Large intestine (tissue), 3 donors: ENCODE results near the gene PRKCE. TPM values are rescaled to one million over a fixed set of nuclear protein-coding genes. Genes with fewer than 3 reads are reported as not detected.

ENCODE experiments used
- DNase-seq, 2 donors: peaks; one replicate each; pipeline versions ENCODE4 v3.0.0 to v3.0.0-alpha.2; 2013
- H3K27ac ChIP-seq: one replicate; pipeline ENCODE4 v1.5.1; 2013; ENCODE audit warnings: low read length
- H3K27me3 ChIP-seq: 2 replicates; pipeline ENCODE4 v1.6.1; 2013; ENCODE audit warnings: low read length; ENCODE audit not compliant: control insufficient read depth, insufficient read depth
- H3K36me3 ChIP-seq: 2 replicates; pipeline ENCODE4 v1.6.1; 2013; ENCODE audit warnings: low read length; ENCODE audit not compliant: control insufficient read depth, insufficient read depth
- H3K4me1 ChIP-seq: one replicate; pipeline ENCODE4 v1.6.1; 2013; ENCODE audit warnings: low read length; ENCODE audit not compliant: control insufficient read depth, insufficient read depth
- H3K4me3 ChIP-seq: one replicate; pipeline ENCODE4 v1.5.1; 2013; ENCODE audit warnings: low read length
- H3K9me3 ChIP-seq: one replicate; pipeline ENCODE4 v1.6.1; 2013; ENCODE audit warnings: mild to moderate bottlenecking, low read depth, low read length, moderate library complexity; ENCODE audit not compliant: control insufficient read depth
- WGBS: methylation state at CpG from one replicate; pipeline ENCODE4 v1.1.5; 2013; ENCODE audit warnings: low lambda C conversion rate; ENCODE audit not compliant: insufficient coverage; 5-methylcytosine and 5-hydroxymethylcytosine counted together
- polyA plus RNA-seq: library from polyadenylated mRNA; unstranded; fragments of 120-200 nt; gene quantifications from one replicate; pipeline ENCODE4 v1.2.1, GENCODE V29; 2013

Gene PRKCE
- polyA plus RNA-seq, 1 donor = 13.0 TPM

DNA sequence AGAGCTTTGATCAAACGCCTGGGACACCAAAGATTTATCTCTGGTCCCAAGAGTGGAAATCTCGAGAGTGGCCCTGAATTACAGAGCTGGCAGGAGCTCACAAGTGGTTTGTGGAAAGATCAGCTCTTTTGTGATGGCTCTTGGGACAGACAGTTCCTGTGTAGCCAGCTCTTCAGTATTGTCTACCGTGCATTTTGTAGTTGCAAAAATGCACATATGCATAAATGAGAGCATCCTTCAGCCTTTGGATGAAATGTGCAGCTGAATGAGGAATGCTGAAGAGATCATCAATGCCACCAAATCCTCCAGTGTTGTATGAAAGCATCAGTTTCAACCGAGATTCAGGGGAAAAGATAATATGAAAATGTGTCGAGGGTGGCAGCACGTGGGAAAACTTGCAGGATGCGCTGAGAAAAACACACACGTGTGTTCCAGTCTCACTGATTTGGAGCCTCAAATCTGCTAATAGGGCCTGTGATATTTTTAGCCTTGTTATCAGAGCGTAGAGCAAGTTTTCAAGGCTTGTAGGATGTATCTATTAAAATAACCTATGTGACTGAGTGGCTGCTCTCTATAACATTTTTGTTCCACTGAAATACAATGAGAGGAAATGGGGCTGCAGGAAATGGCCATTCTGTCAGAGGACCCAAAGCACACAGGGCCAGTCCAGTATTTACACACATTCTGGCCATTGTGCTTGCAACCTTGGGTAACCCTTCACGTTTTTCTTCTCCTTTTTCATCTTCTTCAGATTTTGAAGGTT is 138.7 kb downstream of the PRKCE start:
- WGBS = 100% methylated on average over 1 of the region's 10 CpGs
- no peaks in the 10 kb centered on the region for H3K36me3 ChIP-seq
- no peak overlapping the region for H3K4me3 ChIP-seq
- no peak for DNase-seq
- no peaks in the 10 kb centered on the region for H3K4me1 ChIP-seq
- no peak overlapping the region for H3K27ac ChIP-seq
- no peaks in the 10 kb centered on the region for H3K27me3 ChIP-seq
- no peaks in the 10 kb centered on the region for H3K9me3 ChIP-seq

DNA sequence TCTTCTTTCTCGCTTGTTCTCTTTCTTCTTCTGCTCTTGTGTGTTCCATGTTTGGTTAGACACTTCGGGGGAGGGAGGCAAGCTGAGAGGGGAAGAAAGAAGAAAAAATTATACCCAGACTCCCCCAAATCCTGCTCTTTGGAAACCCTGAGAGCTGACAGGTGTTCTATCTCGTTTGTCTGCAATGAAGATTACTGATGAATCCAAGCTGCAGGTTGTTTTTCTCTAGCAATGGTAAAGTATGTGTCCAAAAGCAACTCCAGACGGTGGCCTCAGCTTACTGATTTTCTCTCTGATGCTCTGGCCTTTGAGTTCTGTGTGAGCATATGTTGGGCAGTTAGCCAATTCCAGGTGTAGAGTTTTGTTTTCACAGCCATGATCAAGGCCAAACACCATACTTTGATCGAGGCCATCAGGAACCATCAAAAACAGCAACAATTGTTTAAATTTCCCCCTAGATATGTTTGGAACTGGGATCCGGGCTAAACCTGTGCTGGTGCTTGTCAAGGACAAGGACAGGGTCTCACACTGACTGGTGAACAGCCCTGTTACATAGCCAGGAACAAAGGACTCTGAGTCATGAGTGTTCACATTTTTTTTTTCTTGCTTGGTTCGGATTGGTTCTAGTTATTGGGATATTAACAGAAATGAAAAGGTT is 142.0 kb downstream of the PRKCE start:
- Histone ChIP-seq H3K36me3 (no peaks in the 10 kb centered on the region), H3K27me3 (no peaks in the 10 kb centered on the region), H3K4me1 (peaks cover 2% of the 10 kb centered on the region), H3K9me3 (no peaks in the 10 kb centered on the region), H3K27ac (no peak overlapping the region), H3K4me3 (no peak overlapping the region)
- WGBS = 100% methylated on average over 1 of the region's 7 CpGs
- peak in 1 of 2 donors; percentile 29 for DNase-seq

DNA sequence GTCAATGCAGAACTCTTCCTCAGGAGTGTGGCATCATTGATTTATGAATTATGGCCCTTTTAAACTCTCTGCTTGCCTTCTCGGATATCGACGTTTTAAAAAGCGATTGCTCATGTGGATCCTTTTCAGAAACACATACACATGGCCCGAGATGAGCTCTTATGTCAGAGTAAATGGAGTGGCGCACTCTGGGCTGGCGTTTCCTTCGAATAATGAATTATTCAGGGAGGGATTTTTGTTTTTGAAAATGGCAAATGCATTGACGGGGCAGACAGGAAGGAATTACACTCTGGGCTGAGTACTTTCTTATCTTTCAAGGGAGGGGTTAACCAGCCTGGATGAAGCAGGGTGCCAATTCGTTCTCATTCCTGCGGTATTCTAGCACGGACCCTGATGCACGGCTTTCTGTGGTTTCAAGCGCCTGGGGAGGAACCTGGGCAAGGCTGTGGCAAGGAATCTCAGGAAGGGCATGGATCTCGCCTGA is 142.7 kb downstream of the PRKCE start:
- H3K4me1 ChIP-seq = peaks cover 2% of the 10 kb centered on the region
- H3K27me3 ChIP-seq = no peaks in the 10 kb centered on the region
- DNase-seq = no peak
- H3K4me3 ChIP-seq = no peak overlapping the region
- H3K9me3 ChIP-seq = no peaks in the 10 kb centered on the region
- no peaks in the 10 kb centered on the region for H3K36me3 ChIP-seq
- WGBS = 93% methylated on average over 3 of the region's 15 CpGs
- no peak overlapping the region for H3K27ac ChIP-seq

DNA sequence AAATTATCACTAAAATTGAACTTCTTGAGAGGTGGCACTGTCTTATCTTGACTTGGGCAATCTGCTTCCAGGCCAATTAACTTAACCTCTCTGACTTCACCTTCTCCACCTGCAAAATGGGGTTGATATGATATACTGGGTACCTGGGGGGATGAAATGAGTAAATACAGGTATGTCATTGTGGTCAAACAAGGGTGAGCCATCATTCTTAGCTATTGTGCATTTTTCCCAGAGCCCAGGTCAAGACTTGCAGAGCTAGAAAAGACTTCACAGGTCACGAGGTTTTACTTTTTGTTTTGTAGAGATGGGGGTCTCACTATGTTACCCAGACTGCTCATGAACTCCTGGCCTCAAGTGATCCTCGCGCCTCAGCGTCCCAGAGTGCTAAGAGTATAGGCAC is 145.0 kb downstream of the PRKCE start:
- WGBS = no CpG with 5 or more reads among the region's 4 CpGs
- Histone ChIP-seq H3K9me3 (no peaks in the 10 kb centered on the region), H3K27me3 (no peaks in the 10 kb centered on the region)

DNA sequence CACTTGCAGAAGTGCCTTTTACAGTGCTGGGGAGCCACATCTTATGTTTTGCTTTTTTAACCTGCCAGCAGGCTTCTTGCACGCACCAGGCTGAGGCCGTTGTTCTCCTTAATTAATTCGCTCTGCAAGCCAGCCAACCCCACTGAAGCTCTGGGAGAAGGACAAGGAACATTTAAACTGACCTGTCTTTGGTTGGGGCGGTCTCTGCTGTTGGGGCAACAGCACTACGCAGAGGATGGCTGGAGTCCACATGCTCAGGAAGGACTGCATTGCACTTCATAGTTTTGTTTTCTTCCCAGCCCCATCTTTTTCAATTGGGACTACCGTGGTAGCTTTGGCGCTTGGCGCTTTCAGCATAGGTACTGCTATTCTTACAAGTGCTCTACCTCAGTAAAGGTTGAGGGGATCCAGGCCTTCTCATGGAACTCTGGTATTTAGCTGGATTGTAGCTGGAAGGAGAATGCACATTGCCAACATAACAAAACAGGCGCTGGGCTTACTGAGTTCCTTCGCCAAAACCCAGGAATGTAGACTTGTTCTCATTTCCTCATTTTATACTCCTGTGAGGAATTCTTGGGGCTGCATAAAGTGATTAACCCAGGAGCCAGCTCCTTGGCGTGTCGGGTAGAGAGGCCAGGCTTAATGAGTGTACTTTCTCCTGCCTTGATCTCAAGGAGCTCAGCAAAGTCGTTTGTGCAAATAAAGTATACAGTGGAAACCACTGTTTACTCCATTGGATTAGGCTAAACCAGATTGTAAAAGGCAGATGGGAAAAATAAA is 146.2 kb downstream of the PRKCE start:
- H3K4me3 ChIP-seq = no peak overlapping the region
- DNase-seq = no peak
- H3K9me3 ChIP-seq = no peaks in the 10 kb centered on the region
- H3K4me1 ChIP-seq = peaks cover 2% of the 10 kb centered on the region
- no peaks in the 10 kb centered on the region for H3K36me3 ChIP-seq
- H3K27ac ChIP-seq = no peak overlapping the region
- 8% methylated on average over 1 of the region's 13 CpGs for WGBS
- no peaks in the 10 kb centered on the region for H3K27me3 ChIP-seq

More for the DNA sequence above, 145.0 kb downstream of the PRKCE start:
- no peak overlapping the region for H3K4me3 ChIP-seq
- DNase-seq = no peak
- no peaks in the 10 kb centered on the region for H3K36me3 ChIP-seq
- peaks cover 2% of the 10 kb centered on the region for H3K4me1 ChIP-seq
- no peak overlapping the region for H3K27ac ChIP-seq

DNA sequence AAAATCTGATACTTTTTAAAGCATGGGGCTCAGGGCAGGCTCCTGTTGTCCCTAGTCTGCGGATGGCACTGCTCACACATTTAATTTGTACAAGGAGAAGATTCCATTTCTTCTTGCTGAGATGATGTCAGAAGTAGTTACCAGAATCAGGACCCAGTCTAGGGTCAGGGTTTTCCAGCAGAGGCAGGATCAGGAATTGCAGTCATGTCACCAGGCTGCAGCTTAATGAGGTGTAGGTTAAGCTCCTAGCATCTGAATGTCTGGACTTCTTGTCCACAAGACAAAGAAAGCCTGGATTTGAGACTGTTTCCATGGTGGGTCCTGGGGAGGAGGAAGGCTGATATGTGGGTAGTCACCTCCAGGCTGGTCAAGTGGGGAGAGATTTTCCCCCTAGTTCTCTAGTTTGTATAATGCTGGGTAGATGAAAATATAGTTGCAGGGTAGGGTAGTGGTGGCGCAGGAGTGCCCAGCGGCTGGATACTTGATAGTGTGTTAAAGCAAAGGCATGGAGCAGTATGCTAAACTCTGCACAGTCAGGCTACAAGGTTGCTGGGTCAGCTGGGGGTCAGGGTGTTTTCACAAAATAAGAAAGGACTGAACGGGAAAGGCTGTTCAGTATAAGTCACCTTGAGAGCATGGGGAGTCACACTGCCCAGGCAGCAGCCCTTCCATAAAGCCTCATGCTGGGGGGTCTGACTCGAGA is 148.4 kb downstream of the PRKCE start:
- WGBS = no CpG with 5 or more reads among the region's 5 CpGs
- Histone ChIP-seq H3K9me3 (no peaks in the 10 kb centered on the region), H3K4me1 (peaks cover 2% of the 10 kb centered on the region), H3K27me3 (no peaks in the 10 kb centered on the region), H3K36me3 (no peaks in the 10 kb centered on the region), H3K4me3 (no peak overlapping the region), H3K27ac (no peak overlapping the region)
- DNase-seq = no peak

DNA sequence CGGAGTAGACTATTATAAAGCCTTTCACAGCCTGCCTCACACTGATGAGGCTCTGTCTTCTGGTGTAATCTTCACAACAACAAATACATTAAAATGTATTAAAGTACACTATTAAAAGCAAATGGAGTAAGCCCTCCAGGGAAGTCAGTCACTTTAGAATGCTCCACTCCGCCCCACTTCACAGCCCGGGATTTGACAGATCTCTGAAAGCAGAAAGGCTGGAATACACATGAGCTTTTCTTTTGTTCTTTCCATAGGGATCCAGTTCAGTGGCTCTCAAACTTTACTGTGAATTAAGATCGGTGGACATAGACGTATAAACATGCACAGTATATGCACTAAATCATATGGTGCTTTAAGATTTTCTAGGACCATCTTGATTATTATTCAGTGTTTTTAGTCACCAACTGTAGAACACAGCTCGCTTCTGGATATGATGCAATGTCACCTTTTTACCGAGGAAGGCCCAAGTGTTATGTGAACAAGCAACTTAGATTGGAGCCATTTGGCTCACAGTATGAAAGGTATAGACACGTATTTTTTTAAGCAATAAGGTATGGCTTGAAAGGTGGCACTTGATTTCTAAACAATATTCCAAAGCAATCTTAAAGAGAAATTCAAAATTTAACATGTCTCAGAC is 151.1 kb downstream of the PRKCE start:
- no peak for DNase-seq
- peaks cover 2% of the 10 kb centered on the region for H3K4me1 ChIP-seq
- no peak overlapping the region for H3K27ac ChIP-seq
- 100% methylated on average over 2 of the region's 8 CpGs for WGBS
- no peaks in the 10 kb centered on the region for H3K27me3 ChIP-seq
- no peaks in the 10 kb centered on the region for H3K36me3 ChIP-seq
- H3K4me3 ChIP-seq = no peak overlapping the region
- H3K9me3 ChIP-seq = no peaks in the 10 kb centered on the region

DNA sequence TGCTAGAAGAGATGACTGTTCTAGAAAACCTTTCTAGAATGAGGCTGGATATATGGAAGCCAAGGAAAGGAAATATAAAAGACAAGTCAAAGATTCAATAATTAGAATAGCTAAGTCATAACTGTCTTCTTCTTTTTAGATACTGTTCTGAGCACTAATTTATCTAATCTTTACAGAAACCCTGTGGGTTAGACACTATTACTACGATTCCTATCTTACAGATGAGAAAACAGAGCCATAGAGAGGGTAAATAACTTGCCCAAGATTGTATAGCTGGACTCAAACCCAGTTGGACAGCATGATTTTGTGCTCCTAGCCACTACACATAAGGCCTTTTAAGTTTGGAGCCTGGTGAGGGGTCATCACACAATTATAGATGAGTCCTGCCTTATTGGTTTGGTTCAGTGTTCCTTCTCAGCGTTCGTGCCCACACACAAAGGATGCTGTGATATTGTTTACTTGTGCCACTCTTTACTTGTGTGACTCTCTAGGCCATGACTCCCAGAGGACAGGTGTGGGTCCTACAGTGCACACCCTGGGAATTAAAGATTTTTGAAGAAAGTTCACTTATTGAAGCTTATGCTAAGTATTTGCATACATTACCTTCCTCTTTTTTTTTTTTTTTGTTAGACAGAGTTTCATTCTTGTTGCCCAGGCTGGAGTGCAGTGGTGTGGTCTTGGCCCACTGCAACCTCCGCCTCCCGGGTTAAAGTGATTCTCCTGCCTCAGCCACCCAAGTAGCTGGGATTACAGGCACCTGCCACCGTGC is 153.7 kb downstream of the PRKCE start:
- no peak for DNase-seq
- WGBS = no CpG with 5 or more reads among the region's 6 CpGs
- no peak overlapping the region for H3K27ac ChIP-seq

DNA sequence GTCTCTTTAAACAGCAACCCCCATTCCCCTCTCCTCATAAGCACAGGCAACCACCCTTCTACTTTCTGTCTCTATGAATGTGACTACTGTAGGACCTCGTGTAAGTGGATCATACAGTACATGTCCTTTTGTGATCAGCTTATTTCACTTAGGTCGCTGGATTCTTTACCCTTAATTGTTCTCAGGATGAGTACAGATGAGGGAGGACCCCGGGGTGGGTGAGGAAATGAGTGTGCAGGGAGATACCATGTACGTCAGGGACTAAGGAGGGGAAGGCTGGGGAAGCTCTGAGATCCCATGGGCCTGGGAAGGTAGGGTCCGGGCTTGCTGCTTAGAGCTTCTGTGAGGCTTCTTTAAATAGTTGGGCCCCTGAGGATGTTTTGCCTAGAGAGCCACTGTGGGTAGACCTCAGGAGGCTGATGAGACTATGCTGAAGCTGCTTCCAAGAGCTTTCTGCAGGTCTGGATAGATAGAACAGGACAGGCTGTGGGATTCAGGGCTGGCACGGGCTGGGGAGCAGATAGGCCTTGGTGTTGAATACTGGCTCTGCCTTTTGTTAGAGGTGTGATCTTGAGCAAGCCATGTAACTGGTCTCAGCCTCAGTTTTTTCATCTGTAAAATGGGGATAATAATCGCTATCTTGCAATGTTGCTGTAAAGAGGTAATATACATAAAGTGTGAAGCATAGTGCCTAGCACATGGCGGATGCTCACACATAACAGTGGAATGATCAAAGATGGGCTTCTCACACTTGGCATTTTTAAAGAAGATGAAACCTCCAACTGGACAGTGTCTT is 155.3 kb downstream of the PRKCE start:
- no peaks in the 10 kb centered on the region for H3K4me1 ChIP-seq
- DNase-seq = no peak
- no CpG with 5 or more reads among the region's 8 CpGs for WGBS
- H3K4me3 ChIP-seq = no peak overlapping the region
- no peaks in the 10 kb centered on the region for H3K9me3 ChIP-seq
- no peaks in the 10 kb centered on the region for H3K27me3 ChIP-seq
- no peaks in the 10 kb centered on the region for H3K36me3 ChIP-seq
- H3K27ac ChIP-seq = no peak overlapping the region

More for the DNA sequence above, 153.7 kb downstream of the PRKCE start:
- no peaks in the 10 kb centered on the region for H3K9me3 ChIP-seq
- H3K4me3 ChIP-seq = no peak overlapping the region
- H3K36me3 ChIP-seq = no peaks in the 10 kb centered on the region
- H3K27me3 ChIP-seq = no peaks in the 10 kb centered on the region
- no peaks in the 10 kb centered on the region for H3K4me1 ChIP-seq
